Glutamatergic neuron (in vitro differentiated cells): ENCODE data around the gene SETD2. TPM values are rescaled to one million over a fixed set of nuclear protein-coding genes. Genes with fewer than 3 reads are reported as not detected.

Experiments
- DNase-seq: peaks from one replicate; pipeline ENCODE4 v3.0.0; 2022
- H3K27ac Mint-ChIP-seq: one replicate; pipeline ENCODE4 v1.8.0; 2020; ENCODE audit warnings: mild to moderate bottlenecking, mixed read lengths, inconsistent platforms; ENCODE audit not compliant: unreplicated experiment
- H3K27me3 Mint-ChIP-seq: one replicate; pipeline ENCODE4 v1.8.0; 2020; ENCODE audit warnings: mild to moderate bottlenecking, moderate library complexity, mixed read lengths, inconsistent platforms; ENCODE audit not compliant: unreplicated experiment
- H3K36me3 Mint-ChIP-seq: one replicate; pipeline ENCODE4 v1.8.0; 2020; ENCODE audit warnings: mild to moderate bottlenecking, mixed read lengths, inconsistent platforms; ENCODE audit not compliant: unreplicated experiment
- H3K4me1 Mint-ChIP-seq: one replicate; pipeline ENCODE4 v1.8.0; 2020; ENCODE audit warnings: mild to moderate bottlenecking, low read depth, mixed read lengths, inconsistent platforms; ENCODE audit not compliant: unreplicated experiment
- H3K4me3 Mint-ChIP-seq: one replicate; pipeline ENCODE4 v1.8.0; 2020; ENCODE audit warnings: mild to moderate bottlenecking, mixed read lengths, inconsistent platforms; ENCODE audit not compliant: unreplicated experiment
- H3K9me3 Mint-ChIP-seq: one replicate; pipeline ENCODE4 v1.8.0; 2020; ENCODE audit warnings: mild to moderate bottlenecking, moderate library complexity, mixed read lengths, inconsistent platforms; ENCODE audit not compliant: unreplicated experiment
- CTCF ChIP-seq: fragments of 200-600 bp; sonication (generic); IDR thresholded peaks from one replicate; pipeline ENCODE4 v1.5.0; 2021; ENCODE audit not compliant: partially characterized antibody, unreplicated experiment
- total RNA-seq: library from RNA; stranded (reverse); fragmentation: NEBNext Ultra II Directional; extraction: Animal tissue kit (Norgen Biotek cat#: 25700); gene quantifications from one replicate; pipeline ENCODE4 v1.2.1, GENCODE V29; 2021; ENCODE audit not compliant: unreplicated experiment

SETD2 gene
- total RNA-seq, 1 donor from 2014 or later: 59.1 TPM

GRCh38 chr3:46987743-46988401, 176.0 kb downstream of the SETD2 start:
- DNase-seq: no peak
- Mint-ChIP-seq H3K9me3 (peaks cover 5% of the 10 kb centered on the region), H3K27ac (no peak overlapping the region), H3K27me3 (peaks cover 2% of the 10 kb centered on the region), H3K4me1 (peaks cover 3% of the 10 kb centered on the region), H3K4me3 (no peak overlapping the region), H3K36me3 (no peaks in the 10 kb centered on the region)
- no peak for TF ChIP-seq CTCF

DNA sequence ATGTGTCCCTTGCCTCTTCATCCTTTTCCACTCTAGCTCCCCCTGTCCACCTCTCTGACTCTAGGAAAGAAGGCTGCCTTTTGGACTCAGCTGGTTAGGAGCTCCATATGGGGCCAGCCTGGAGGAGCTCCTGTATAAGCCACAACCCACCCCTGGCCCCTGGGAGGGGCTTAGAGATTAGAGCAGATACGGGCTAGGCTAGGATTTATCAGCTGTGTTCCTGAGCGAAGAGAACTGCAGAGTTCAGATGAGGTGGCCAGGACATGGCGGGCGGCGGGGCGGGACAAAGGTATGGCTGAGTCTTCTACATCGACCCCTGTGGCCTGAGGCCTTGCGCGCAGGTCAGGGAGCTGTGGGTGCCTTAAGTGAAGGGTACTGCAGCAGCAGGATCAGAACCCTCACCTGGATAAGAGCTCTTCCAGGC, 176.6 kb downstream of the SETD2 start:
- H3K36me3 Mint-ChIP-seq: no peaks in the 10 kb centered on the region
- DNase-seq: no peak
- peaks cover 3% of the 10 kb centered on the region for H3K4me1 Mint-ChIP-seq
- H3K9me3 Mint-ChIP-seq: peaks cover 5% of the 10 kb centered on the region
- H3K27me3 Mint-ChIP-seq: peaks cover 2% of the 10 kb centered on the region
- H3K4me3 Mint-ChIP-seq: no peak overlapping the region
- TF ChIP-seq CTCF: no peak
- no peak overlapping the region for H3K27ac Mint-ChIP-seq

GRCh38 chr3:46986782-46987310, 177.1 kb downstream of the SETD2 start:
- Mint-ChIP-seq H3K4me3 (no peak overlapping the region), H3K9me3 (peaks cover 5% of the 10 kb centered on the region), H3K36me3 (no peaks in the 10 kb centered on the region), H3K27ac (no peak overlapping the region), H3K27me3 (peaks cover 2% of the 10 kb centered on the region), H3K4me1 (peaks cover 3% of the 10 kb centered on the region)
- TF ChIP-seq CTCF: no peak
- DNase-seq: no peak

DNA sequence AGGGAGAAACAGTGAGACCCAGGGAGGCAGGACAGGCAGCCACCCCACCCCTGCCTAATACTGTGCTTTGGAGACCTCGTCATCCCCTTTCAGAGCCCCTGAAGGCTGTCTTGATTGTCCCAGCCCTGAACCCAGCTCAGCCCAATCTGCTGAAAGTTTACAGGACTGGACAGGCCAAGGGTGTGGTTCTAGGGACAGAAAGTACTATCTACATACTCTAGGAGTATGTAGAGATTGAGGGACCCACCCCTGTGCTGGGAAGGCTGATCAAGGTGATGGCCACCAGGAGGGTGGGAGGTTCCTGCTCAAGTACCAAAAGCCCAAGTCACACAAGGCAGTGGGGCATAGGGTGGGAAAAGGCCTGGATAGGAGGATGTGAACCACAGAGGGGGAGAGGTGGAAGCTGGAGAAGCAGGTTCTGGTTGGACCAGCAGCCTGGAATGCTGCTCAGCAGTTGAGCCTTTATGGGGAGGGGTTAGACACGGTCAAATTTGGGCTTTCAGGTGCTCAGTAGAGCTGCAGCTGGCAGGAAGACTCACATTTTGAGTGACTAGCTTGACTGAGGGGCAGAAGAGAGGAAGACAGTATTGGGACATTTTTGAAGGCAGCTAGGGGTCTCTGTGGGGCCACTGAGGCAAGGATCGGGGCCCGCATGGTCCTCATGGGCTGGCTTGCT, 177.7 kb downstream of the SETD2 start:
- no peak overlapping the region for H3K4me3 Mint-ChIP-seq

More for the DNA sequence above, 177.7 kb downstream of the SETD2 start:
- Mint-ChIP-seq H3K4me1 (peaks cover 3% of the 10 kb centered on the region), H3K36me3 (no peaks in the 10 kb centered on the region), H3K9me3 (peaks cover 5% of the 10 kb centered on the region), H3K27me3 (peaks cover 2% of the 10 kb centered on the region), H3K27ac (no peak overlapping the region)
- DNase-seq: no peak
- no peak for TF ChIP-seq CTCF
